ENCODE data around the gene ARG2. TPM values are rescaled to one million over a fixed set of nuclear protein-coding genes. Genes with fewer than 3 reads are reported as not detected.

Gene ARG2
- total and polyA plus RNA-seq, 9 of the 15 experiments (the other 6 are each of a cell fraction or from before 2014, with no cell fraction given) = 6.2 to 75.0 (median 17.8) TPM

DNA sequence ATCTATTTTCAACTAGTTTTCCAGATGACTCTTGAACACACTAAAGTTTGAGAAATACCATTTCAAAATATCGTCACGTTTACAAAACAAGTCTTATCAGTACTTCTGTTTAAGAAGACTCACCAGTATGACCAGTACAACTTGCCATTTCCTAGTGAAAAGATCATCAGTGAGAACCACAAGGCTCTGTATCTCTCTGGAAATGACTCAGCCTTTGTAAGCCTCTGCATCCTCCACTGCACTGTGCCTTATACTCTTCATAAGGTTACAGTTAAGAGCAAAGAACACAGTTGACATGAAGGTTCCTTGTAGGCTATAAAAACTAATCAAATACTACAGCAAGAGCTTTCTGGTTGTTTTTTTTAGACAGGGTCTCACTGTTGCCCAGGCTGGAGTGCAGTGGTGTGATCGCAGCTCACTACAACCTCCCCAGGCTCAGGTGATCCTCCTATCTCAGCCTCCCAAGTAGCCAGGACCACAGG lies 60.4 kb downstream of the ARG2 start (continued):
- TF ChIP-seq, protein P1, sequence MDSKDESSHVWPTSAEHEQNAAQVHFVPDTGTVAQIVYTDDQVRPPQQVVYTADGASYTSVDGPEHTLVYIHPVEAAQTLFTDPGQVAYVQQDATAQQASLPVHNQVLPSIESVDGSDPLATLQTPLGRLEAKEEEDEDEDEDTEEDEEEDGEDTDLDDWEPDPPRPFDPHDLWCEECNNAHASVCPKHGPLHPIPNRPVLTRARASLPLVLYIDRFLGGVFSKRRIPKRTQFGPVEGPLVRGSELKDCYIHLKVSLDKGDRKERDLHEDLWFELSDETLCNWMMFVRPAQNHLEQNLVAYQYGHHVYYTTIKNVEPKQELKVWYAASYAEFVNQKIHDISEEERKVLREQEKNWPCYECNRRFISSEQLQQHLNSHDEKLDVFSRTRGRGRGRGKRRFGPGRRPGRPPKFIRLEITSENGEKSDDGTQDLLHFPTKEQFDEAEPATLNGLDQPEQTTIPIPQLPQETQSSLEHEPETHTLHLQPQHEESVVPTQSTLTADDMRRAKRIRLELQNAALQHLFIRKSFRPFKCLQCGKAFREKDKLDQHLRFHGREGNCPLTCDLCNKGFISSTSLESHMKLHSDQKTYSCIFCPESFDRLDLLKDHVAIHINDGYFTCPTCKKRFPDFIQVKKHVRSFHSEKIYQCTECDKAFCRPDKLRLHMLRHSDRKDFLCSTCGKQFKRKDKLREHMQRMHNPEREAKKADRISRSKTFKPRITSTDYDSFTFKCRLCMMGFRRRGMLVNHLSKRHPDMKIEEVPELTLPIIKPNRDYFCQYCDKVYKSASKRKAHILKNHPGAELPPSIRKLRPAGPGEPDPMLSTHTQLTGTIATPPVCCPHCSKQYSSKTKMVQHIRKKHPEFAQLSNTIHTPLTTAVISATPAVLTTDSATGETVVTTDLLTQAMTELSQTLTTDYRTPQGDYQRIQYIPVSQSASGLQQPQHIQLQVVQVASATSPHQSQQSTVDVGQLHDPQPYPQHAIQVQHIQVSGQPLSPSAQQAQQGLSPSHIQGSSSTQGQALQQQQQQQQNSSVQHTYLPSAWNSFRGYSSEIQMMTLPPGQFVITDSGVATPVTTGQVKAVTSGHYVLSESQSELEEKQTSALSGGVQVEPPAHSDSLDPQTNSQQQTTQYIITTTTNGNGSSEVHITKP (IDR thresholded peaks at IDR 0.05; ENCODE audit: partially characterized antibody) = no peak
- TF ChIP-seq TAL1 (IDR thresholded peaks at IDR 0.05) (peak; percentile 46), DACH1 (IDR thresholded peaks at IDR 0.05; ENCODE audit: partially characterized antibody) (no peak), TSHZ1 (CRISPR knock-in tag; IDR thresholded peaks at IDR 0.05) (no peak), HDAC2 (IDR thresholded peaks at IDR 0.05) (peak; percentile 52; the same call in 1 of the 2 replicates), MTF1 (CRISPR knock-in tag; IDR thresholded peaks at IDR 0.05; ENCODE audit: borderline replicate concordance) (no peak), MAFF (IDR thresholded peaks at IDR 0.05; ENCODE audit: low read length) (peak; percentile 81), SOX6 (IDR thresholded peaks at IDR 0.05) (peak; percentile 38), JUN (IDR thresholded peaks at IDR 0.05; ENCODE audit: borderline replicate concordance, low read depth, low read length) (peak; percentile 77; the same call in 1 of the 2 replicates), JUN (CRISPR knock-in tag; IDR thresholded peaks at IDR 0.05; ENCODE audit: borderline replicate concordance) (no peak), HOXB6 (CRISPR knock-in tag; IDR thresholded peaks at IDR 0.05; ENCODE audit: borderline replicate concordance) (no peak), CBFA2T2 (conservative IDR thresholded peaks at IDR 0.05) (peak; percentile 28; the same call in 1 of the 2 replicates), FOXM1 (IDR thresholded peaks at IDR 0.05; ENCODE audit: low read depth) (peak; percentile 21; the same call in 1 of the 2 replicates), FOXM1 (CRISPR knock-in tag; IDR thresholded peaks at IDR 0.05; ENCODE audit: low read depth) (no peak), FOSL1 (tag; conservative IDR thresholded peaks at IDR 0.05) (peak; percentile 90), NFE2 (IDR thresholded peaks at IDR 0.05; ENCODE audit: low read depth) (peak; percentile 94), KAT8 (IDR thresholded peaks at IDR 0.05; ENCODE audit: low read depth) (no peak), CAMTA2 (CRISPR knock-in tag; conservative IDR thresholded peaks at IDR 0.05) (no peak), EP300 (IDR thresholded peaks at IDR 0.05; ENCODE audit: low read length) (peak; percentile 88), ZSCAN29 (IDR thresholded peaks at IDR 0.05) (no peak), C11orf30 (IDR thresholded peaks at IDR 0.05; ENCODE audit: low read depth) (peak; percentile 81), BHLHE40 (IDR thresholded peaks at IDR 0.05; ENCODE audit: low read length) (peak; percentile 82)
- TF ChIP-seq, protein P2, sequence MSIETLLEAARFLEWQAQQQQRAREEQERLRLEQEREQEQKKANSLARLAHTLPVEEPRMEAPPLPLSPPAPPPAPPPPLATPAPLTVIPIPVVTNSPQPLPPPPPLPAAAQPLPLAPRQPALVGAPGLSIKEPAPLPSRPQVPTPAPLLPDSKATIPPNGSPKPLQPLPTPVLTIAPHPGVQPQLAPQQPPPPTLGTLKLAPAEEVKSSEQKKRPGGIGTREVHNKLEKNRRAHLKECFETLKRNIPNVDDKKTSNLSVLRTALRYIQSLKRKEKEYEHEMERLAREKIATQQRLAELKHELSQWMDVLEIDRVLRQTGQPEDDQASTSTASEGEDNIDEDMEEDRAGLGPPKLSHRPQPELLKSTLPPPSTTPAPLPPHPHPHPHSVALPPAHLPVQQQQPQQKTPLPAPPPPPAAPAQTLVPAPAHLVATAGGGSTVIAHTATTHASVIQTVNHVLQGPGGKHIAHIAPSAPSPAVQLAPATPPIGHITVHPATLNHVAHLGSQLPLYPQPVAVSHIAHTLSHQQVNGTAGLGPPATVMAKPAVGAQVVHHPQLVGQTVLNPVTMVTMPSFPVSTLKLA (conservative IDR thresholded peaks at IDR 0.05) = peak in 1 of 2 experiments; percentile 30; a peak in 1 of 4 replicates
